GM12892 (cell line): Measurements from ENCODE around the gene NRSN2.
A peak's percentile ranks its signal among the peaks of the same experiment; 100 is the strongest.
"Not testable (repeated sequence)": the region's sequence is repeated elsewhere in the genome, so short reads cannot be mapped to it uniquely, and the experiment has no call there.

Experiments used
- DNase-seq: peaks from one replicate; pipeline ENCODE4 v3.0.0; 2011; ENCODE audit not compliant: insufficient read length
- FAIRE-seq: peaks from 2 replicates; lab custom pipeline; 2011; peaks lifted over from hg19 to GRCh38; lab: Jason Lieb, UNC
- POLR2A ChIP-seq: IDR thresholded peaks from 2 replicates; pipeline ENCODE4 v1.6.1; 2011; ENCODE audit warnings: low read depth, low read length, control low read depth
- POLR2AphosphoS5 ChIP-seq: IDR thresholded peaks from 2 replicates; pipeline ENCODE4 v1.6.1; 2011; ENCODE audit warnings: low read depth, low read length, control low read depth
- TAF1 ChIP-seq: IDR thresholded peaks from 2 replicates; pipeline ENCODE4 v1.6.1; 2011; ENCODE audit warnings: low read depth, mild to moderate bottlenecking, control low read depth, low read length, borderline replicate concordance

Gene NRSN2

DNA sequence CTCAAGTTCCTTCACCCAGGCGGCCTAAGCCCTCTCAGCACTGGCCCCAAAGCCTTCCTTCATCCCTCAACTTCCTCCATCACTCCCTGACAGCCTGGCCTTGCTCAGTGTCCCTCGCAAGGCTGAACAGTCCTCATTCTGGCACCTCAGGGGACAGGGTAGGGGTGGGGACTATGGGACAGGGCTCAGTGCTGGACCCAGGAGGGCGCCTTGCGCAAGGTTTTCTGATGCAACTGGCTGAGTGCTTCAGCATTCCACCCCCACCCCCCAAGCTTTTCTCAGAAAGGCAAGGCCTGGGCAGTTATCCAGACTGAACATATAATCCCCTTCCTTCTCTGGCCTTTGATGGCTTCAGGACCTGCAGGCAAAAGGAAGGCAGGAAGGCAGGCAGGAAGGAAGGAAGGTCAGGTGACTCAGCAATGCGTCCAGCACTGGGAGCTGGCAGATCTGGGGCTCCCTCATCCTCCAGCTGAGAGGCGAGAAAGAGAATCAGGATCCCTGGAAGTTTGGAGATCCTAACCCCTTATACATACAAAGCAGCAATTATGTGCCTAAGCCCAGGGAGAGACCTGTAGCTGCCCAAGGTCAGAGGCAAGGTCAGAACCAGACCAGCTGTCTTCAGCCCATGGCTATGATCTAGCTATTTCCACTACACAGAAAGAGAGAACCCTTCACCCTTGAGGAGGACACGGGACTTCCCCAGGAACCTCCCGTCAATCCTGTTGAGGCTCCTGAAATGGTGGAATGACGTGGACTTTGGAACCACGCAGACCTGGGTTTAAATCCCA is 25.0 kb downstream of the NRSN2 start:
- FAIRE-seq (no peak), DNase-seq (no peak)
- TF ChIP-seq POLR2A, result no peak
- no peak for TF ChIP-seq POLR2AphosphoS5
- no peak for TF ChIP-seq TAF1

DNA sequence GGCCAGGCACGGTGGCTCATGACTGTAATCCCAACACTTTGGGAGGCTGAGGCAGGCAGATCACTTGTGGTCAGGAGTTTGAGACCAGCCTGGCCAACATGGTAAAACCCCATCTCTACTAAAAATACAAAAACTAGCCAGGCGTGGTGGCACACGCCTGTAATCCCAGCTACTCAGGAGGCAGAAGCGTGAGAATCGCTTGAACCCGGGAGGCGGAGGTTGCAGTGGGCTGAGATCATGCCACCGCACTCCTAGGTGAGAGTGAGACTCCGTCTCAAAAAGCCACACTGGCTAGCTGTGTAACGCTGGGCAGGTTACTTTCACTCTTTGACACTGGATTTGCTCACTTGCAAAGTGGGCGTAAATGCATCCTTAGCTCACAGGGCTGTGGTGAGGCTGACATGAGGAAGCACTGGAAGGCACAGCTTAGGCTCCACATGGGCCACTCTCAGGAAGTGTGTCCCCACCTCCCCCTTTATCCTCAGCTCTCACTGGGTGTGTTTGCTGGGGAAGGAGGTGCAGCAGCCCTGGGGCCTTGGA is 25.7 kb downstream of the NRSN2 start:
- FAIRE-seq, DNase-seq: not testable (repeated sequence)

DNA sequence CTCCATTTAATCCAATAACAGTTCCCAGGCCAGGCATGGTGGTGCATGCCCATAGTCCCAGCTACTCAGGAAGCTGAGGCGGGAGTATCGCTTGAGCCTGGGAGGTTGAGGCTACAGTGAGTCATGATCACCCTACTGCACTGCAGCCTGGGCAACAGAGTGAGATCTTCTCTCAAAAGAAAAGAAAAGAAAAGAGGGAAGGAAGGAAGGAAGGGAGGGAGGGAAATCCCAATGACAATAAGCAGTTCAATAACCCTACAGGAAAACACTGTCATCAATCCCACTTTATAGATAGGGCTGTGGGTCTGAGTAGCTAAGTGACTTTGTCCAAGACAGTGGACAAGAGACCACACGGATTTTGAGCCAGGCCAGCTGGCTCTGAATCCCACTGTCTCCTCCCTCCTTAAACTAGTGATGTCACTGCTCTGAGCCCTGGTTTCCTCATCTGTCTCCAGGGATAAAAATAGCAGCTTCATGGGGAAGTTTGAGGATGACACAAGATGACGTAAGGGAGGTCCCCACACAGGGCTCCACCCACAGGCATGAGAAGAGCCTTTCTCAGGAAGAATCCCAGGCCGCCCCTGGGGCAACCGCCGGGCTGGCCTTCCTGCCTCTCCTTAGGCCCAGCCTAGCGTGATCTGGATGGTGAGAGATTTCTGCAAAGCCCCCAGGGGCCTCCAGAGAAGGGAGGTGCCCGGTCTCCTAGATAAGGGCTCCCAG is 26.4 kb downstream of the NRSN2 start:
- no peak for TF ChIP-seq POLR2A
- TF ChIP-seq TAF1, result no peak
- TF ChIP-seq POLR2AphosphoS5, result no peak
- no peak for FAIRE-seq
- DNase-seq, result no peak

DNA sequence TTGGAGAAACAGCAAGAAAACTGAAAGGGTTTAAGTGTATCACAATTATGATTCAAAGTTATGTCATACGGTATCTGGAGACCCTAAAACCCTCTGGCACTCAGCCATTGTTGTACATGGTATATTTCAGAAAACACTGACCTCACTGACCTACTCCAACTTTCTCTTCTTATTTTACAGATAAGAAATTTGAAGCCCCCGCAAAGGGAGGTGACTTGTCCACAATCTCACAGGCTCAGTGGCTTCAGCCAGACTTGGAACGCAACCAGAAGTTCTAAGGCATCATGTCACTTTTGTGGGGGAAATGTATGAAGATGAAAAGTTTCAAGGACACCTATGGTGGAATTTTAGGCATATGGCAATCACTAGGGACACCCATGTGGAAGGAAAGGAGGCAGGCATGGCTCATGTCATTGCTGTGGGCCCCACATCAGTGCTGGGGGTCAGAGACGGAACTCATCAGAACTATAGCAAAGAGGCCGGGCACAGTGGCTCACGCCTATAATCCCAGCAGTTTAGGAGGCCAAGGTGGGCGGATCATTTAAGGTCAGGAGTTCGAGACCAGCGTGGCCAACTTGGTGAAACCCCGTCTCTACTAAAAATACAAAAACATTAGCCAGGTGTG is 28.5 kb downstream of the NRSN2 start:
- DNase-seq, result no peak
- FAIRE-seq, result no peak
- TF ChIP-seq POLR2A (no peak), POLR2AphosphoS5 (no peak), TAF1 (no peak)

DNA sequence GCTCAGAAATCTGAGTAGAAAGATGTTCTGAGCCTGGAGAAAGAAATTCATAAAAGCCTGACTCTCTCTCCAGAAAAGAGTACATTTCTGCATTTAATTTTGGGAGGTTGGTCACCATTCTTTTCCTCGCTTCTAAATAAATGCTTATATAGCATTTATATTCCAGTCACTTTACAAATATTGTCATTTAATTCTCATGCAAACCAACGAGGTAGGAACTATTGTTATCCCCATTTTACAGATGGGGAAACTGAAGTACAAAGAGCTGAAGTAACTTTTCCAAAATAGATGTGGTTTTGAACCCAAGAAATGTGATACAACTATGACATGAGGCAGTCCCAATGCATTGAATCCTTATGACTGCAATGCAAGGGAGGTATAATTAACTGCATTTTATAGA is 29.2 kb downstream of the NRSN2 start:
- TF ChIP-seq TAF1 (no peak), POLR2A (no peak), POLR2AphosphoS5 (no peak)
- no peak for FAIRE-seq
- DNase-seq, result no peak

DNA sequence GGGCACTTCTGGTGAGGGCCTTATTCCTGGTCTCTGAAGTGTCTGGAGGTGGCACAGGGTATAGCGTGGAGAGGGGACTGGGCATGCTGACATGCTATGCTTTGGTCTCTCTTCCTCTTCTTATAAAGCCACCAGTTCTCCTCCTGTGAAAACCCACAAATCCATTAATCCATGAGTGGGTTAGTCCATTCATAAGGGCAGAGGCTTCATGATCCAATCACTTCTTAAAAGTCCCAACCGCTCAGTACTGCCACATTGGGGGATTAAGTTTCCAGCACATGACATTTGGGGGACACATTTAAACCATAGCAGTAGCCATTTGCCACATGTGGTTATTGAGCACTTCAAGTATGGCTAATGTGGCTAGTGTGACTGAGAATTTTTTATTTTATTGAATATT is 29.8 kb downstream of the NRSN2 start:
- TF ChIP-seq TAF1 (no peak), POLR2A (no peak), POLR2AphosphoS5 (no peak)
- no peak for FAIRE-seq

DNA sequence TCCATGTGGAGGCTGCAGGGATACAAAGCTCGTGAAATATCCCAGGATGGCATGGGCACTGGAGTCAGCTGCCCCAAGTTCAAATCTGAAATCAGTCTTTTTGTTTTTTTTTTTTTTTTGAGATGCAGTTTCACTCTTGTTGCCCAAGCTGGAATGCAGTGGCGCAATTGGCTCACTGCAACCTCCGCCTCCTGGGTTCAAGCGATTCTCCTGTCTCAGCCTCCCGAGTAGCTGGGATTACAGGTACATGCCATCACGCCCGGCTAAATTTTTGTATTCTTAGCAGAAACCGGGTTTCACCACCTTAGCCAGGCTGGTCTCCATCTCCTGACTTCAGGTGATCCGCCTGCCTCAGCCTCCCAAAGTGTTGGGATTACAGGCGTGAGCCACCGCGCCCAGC is 30.7 kb downstream of the NRSN2 start:
- not testable (repeated sequence) for FAIRE-seq, DNase-seq

More for the DNA sequence above, 29.8 kb downstream of the NRSN2 start:
- DNase-seq, result no peak

DNA sequence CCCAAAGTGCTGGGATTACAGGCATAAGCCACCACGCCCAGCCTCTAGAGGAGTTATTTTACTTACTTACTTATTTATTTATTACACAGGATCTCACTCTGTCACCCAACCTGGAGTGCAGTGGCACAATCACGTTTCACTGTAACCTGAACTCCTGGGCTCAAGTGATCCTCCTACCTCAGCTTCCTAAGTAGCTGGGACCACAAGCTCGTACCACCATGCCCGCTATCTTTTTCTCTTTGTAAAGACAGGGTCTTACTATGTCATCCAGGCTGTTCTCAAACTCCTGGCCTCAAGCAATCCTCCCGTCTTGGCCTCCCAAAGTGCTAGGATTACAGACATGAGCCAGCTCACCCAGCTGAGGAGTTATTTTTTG is 32.0 kb downstream of the NRSN2 start:
- TF ChIP-seq POLR2AphosphoS5 (no peak), TAF1 (no peak), POLR2A (no peak)
- FAIRE-seq (no peak), DNase-seq (no peak)

DNA sequence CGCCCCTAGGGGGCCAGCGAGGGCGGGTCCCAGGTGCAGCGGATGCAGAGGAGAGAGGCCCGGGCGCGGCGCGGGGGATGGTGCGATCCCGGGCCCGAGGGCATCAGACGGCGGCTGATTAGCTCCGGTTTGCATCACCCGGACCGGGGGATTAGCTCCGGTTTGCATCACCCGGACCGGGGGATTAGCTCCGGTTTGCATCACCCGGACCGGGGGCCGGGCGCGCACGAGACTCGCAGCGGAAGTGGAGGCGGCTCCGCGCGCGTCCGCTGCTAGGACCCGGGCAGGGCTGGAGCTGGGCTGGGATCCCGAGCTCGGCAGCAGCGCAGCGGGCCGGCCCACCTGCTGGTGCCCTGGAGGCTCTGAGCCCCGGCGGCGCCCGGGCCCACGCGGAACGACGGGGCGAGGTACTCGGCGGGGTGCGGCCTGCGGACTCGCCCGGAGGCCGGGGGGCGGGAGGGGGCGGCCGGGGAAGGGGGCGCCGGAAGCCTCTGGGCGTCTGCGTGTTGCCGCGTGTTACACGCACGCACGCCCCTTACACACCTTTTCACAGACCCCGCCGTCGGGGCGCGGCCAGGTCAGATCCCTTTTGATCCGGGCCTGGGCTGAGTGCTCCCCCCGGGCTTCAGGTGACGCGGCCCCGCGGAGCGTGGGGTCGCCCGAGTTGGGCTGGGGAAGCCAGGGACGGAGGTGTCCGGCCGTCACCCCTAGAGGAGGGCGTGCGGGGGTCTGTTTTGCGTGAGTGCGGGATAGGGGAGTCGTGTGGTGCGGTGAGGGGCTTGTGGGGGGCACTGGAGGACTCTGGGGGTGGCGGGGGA is 34.1 kb downstream of the NRSN2 start:
- DNase-seq (peak; percentile 71), FAIRE-seq (peak; percentile 95)
- TF ChIP-seq TAF1 (0 out of 2 replicates have a peak, but pooled peaks have one; percentile 12), POLR2A (no peak), POLR2AphosphoS5 (peak; percentile 46; the same call in 1 of the 2 replicates)

DNA sequence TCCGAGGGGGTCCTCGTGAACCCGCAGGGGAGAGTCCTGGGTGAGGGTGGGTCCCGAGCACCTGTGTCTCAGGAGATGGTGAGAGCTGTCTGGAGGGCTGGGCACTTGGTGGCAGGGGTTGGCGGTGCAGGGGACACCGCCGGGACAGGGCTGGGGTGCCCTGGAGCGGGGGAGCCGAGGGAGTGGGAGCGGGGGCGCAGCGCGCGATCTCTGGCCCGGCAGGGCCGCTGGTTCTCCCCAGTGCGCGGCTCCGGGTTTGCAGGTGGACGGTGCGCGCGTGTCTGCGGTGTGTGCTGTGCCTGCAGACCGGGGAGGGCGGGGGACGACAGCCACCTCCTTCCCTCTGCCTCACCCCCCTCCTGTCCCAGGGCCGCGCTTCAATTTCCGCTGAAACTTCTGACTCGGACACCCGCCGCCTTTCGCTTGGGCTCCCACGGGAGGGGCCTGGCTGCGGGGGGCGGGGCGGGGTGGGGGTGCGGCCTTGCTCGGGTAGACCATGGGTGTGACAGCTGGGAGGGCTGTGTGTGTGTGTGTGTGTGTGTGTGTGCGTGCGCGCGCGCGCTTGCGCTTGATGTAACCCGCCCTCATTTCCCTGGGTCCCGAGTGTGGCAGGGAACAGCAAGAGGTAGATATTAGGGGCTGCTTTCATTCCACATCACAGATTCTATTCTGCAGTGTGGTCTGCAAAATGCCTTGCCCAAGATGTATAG is 34.8 kb downstream of the NRSN2 start:
- FAIRE-seq (peak; percentile 79), DNase-seq (peak; percentile 83)
- TF ChIP-seq POLR2A, result peak; percentile 71; the same call in 1 of the 2 replicates
- TF ChIP-seq POLR2AphosphoS5, result peak; percentile 50; the same call in 1 of the 2 replicates
- no peak for TF ChIP-seq TAF1
